ENCODE data around the gene TBCC. TPM values are rescaled to one million over a fixed set of nuclear protein-coding genes. Genes with fewer than 3 reads are reported as not detected.
"Not testable (repeated sequence)": the region's sequence is repeated elsewhere in the genome, so short reads cannot be mapped to it uniquely, and the experiment has no call there.

The TBCC gene
- total RNA-seq, 2 experiments from 2014 or later = 48.6 to 50.4 TPM

DNA sequence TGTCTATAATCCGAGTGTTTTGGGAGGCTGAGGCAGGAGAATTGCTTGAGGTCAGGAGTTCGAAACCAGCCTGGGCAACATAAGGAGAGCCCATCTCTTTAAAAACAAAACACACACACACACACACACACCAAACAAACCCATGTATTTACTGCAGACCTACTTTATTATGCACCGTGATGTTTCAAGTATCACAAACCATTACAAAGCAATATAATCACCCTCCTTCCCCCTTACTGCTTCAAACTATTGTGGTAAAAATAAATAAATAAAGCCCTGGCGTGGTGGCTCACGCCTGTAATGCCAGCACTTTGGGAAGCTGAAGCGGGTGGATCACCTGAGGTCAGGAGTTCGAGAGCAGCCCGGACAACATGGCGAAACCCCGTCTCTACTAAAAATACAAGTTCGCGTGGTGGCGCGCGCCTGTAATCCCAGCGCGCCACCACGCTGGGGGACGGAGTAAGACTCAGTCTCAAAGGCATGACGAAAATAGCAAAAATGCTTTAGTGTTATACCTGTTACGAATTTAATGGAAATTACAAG lies 1.5 kb downstream of the TBCC start:
- H3K4me1 Mint-ChIP-seq = peaks cover 21% of the 10 kb centered on the region
- peaks cover 17% of the 10 kb centered on the region for H3K36me3 Mint-ChIP-seq
- ATAC-seq (ENCODE audit: low read depth) = no peak
- H3K4me3 Mint-ChIP-seq = peak overlapping the region; percentile 100
- H3K27me3 Mint-ChIP-seq = no peaks in the 10 kb centered on the region
- H3K27ac Mint-ChIP-seq = peak overlapping the region; percentile 100
- no peaks in the 10 kb centered on the region for H3K9me3 Mint-ChIP-seq
- POLR2A ChIA-PET = interaction anchor here (0.9 to 8.0 kb wide), 7 partner anchors 15 to 181 kb away, joined by 3 to 450 read pairs (median 13); partner anchors contain the start of genes BICRAL, RPL7L1 and UBR2
- no peak for DNase-seq

DNA sequence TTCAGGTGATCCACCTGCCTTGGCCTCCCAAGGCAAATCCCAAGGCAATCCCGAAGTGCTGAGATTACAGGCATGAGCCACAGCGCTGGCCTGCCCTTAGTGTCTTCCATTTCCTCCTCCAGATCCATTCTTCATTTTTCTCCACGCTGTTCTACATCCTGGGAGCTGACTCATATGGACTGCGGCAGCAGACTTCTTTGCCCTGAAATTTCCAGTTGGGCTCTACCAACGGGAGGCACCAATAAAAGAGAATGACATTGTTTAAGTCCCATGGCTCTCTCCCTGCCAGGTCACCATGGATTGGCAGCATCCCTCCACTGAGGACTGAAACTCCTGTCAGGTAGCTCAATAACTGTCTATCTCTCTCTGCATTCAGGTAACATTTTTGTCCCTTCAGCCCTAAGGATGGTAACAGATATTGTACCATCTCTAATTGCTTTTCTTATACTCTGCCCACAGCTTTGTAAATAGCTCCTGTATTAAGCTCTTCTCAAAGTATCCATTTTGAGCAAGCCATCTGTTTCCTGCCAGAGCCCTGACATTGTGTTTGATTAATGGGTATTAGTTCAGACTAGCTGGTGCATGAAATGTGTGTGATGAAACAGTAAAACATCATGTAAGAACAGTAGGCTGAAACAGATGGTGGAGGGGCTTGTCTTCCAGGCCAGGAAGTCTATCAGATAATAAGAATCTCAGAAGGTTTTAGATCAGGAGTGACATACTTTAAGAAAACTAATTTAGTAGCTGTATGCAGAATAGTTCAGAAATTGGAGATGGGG lies 3.6 kb downstream of the TBCC start:
- Mint-ChIP-seq H3K27me3 (peaks cover 12% of the 10 kb centered on the region), H3K9me3 (no peaks in the 10 kb centered on the region), H3K4me1 (peaks cover 8% of the 10 kb centered on the region), H3K4me3 (peak overlapping the region; percentile 31), H3K36me3 (peaks cover 14% of the 10 kb centered on the region), H3K27ac (no peak overlapping the region)
- ATAC-seq (ENCODE audit: low read depth) (no peak), DNase-seq (no peak)
- POLR2A ChIA-PET = interaction anchor here (1.0 to 1.4 kb wide), 3 partner anchors 10 to 148 kb away, joined by 4 to 6 read pairs (median 5); partner anchors contain the start of gene BICRAL

DNA sequence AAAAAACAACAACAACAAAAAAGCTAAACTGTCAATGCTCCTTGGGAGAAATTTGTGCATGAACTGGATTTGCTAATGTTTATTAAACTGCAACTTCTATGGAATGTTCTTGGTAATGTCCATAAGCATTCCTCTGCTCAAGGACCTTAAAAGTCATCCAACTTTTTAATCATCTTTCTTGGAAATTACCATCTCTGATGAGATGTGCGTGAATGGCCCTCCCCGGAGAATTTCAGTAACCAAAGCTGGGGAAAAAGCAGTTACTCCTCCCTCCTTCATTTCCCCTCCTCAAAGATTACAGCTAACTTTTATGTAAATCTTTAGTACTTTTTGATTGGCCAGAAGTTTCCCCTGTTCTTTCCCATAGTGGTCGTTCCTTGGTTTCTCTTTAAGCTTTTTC lies 5.2 kb downstream of the TBCC start:
- no peak for DNase-seq
- Mint-ChIP-seq H3K4me1 (peaks cover 6% of the 10 kb centered on the region), H3K27me3 (peaks cover 14% of the 10 kb centered on the region), H3K27ac (no peak overlapping the region), H3K36me3 (peaks cover 11% of the 10 kb centered on the region), H3K4me3 (no peak overlapping the region), H3K9me3 (no peaks in the 10 kb centered on the region)
- ATAC-seq (ENCODE audit: low read depth) = no peak
- POLR2A ChIA-PET = interaction anchor here (0.7 kb wide), 3 partner anchors 19 to 133 kb away, joined by 3 to 7 read pairs (median 6); no protein-coding TSS in a partner anchor

DNA sequence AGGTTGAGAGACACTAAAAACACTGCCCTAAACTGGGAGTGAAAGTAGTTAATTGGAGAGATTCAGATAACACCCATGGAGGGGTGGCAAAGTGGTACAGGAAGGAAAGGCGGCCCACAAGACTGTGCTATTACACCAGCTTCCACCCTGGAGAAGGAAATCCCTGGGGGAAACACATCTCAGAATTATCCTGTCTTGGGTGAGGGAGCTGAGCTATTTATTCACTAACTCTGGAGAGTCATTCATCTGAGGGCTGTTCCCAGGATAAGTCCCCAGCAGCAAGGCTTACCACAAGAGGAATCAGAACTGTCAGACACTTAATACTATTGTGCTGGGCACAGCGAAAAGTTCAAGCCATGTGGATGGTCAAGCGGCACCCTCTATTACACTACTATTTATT lies 9.9 kb downstream of the TBCC start:
- H3K27ac Mint-ChIP-seq = no peak overlapping the region
- H3K9me3 Mint-ChIP-seq = peaks cover 3% of the 10 kb centered on the region
- no peaks in the 10 kb centered on the region for H3K4me1 Mint-ChIP-seq
- H3K4me3 Mint-ChIP-seq = no peak overlapping the region
- peaks cover 14% of the 10 kb centered on the region for H3K27me3 Mint-ChIP-seq
- no peaks in the 10 kb centered on the region for H3K36me3 Mint-ChIP-seq
- ATAC-seq (ENCODE audit: low read depth) = no peak
- no peak for DNase-seq
- POLR2A ChIA-PET = interaction anchor here (0.6 kb wide), 1 partner anchor 35 kb away, joined by 3 read pairs; no protein-coding TSS in a partner anchor

DNA sequence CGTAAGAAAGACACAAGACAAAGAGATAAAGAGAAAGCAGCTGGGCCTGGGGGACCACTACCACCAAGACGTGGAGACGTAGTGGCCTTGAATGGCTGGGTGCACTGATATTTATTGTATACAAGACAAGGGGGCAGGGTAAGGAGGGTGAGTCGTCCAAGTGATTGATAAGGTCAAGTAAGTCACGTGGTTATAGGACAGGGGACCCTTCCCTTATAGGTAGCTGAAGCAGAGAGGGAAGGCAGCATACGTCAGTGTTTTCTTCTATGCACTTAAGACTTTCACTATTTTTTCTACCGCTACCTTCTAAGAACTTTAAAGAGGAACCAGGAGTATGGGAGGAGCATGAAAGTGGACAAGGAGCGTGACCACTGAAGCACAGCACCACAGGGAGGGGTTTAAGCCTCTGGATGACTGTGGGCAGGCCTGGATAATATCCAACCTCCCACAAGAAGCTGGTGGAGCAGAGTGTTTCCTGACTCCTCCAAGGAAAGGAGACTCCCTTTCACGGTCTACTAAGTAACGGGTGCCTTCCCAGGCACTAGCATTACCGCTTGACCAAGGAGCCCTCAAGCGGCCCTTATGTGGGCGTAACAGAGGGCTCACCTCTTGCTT lies 11.9 kb downstream of the TBCC start:
- H3K27me3 Mint-ChIP-seq = peaks cover 13% of the 10 kb centered on the region
- H3K36me3 Mint-ChIP-seq; H3K27ac Mint-ChIP-seq; H3K9me3 Mint-ChIP-seq; H3K4me1 Mint-ChIP-seq; ATAC-seq (ENCODE audit: low read depth); DNase-seq; POLR2A ChIA-PET; H3K4me3 Mint-ChIP-seq: not testable (repeated sequence)

DNA sequence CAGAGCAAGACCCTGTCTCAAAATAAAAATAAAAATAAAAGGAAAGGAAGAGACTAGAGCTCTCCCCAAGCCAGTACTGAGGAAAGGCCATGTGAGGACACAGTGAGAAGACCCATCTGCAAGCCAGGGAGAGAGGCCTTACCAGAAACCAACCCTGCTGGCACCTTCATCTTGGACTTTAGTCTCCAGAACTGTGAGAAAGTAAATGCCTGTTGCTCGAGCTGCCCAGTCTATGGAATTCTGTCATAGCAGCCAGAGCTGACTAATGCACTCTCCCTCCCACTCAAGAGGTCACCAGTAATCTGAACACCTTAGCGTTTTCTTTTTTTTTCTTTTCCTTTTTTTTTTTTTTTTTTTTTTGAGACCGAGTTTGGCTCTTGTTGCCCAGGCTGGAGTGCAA lies 16.2 kb downstream of the TBCC start:
- Mint-ChIP-seq H3K27me3 (peaks cover 1% of the 10 kb centered on the region), H3K27ac (no peak overlapping the region), H3K9me3 (peaks cover 3% of the 10 kb centered on the region), H3K4me3 (no peak overlapping the region), H3K36me3 (no peaks in the 10 kb centered on the region), H3K4me1 (peaks cover 13% of the 10 kb centered on the region)
- no peak for DNase-seq
- POLR2A ChIA-PET = interaction anchor here (0.6 to 1.5 kb wide), 2 partner anchors 16 to 52 kb away, joined by 3 to 10 read pairs; partner anchors contain the start of genes BICRAL and TBCC
- no peak for ATAC-seq (ENCODE audit: low read depth)

DNA sequence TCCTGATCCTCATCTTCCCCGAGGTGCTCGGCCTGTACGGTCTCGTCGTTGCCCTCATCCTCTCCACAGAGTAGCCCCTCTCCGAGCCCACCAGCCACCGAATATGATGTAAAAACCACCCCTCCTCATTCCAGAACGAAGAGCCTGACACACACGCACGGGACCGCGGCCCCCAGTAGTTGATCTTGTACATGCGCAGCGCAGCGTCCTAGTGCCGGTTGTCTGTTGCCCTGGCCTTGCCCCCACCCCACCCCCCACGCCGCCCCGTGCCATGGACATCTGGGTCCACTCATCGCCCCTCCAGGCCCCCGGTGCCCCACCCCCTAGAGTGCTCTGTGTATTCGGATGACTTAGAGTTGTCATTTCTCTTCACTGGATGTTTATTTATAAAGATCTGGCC lies 18.3 kb downstream of the TBCC start:
- peaks cover 1% of the 10 kb centered on the region for H3K27me3 Mint-ChIP-seq
- H3K4me1 Mint-ChIP-seq = peaks cover 13% of the 10 kb centered on the region
- peaks cover 2% of the 10 kb centered on the region for H3K9me3 Mint-ChIP-seq
- no peaks in the 10 kb centered on the region for H3K36me3 Mint-ChIP-seq
- H3K27ac Mint-ChIP-seq = peak overlapping the region; percentile 88
- DNase-seq (no peak), ATAC-seq (ENCODE audit: low read depth) (no peak)
- POLR2A ChIA-PET = interaction anchor here (0.8 to 2.7 kb wide), 7 partner anchors 18 to 66 kb away, joined by 3 to 18 read pairs (median 6); partner anchors contain the start of genes BICRAL and TBCC
- H3K4me3 Mint-ChIP-seq = peak overlapping the region; percentile 89

DNA sequence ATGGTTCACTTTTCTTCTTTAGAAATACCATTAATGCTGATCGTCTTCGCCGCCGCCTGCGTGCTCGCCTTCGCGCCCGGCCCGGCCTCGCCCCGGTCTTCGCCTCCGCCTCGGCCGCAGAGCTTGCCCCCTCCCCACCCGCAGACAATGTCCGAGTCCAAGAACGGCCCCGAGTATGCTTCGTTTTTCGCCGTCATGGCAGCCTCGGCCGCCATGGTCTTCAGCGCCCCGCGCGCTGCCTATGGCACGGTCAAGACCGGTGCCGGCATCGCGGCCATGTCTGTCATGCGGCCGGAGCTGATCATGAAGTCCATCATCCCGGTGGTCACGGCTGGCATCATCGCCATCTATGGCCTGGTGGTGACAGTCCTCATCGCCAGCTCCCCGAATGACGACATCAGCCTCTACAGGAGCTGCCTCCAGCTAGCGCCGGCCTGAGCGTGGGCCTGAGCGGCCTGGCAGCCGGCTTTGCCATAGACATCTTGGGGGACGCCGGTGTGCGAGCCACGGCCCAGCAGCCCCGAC lies 18.8 kb downstream of the TBCC start:
- POLR2A ChIA-PET = interaction anchor here (0.6 to 2.7 kb wide), 13 partner anchors 18 to 163 kb away, joined by 3 to 18 read pairs (median 5); partner anchors contain the start of genes BICRAL, RPL7L1, TBCC and UBR2
- H3K27me3 Mint-ChIP-seq = peaks cover 1% of the 10 kb centered on the region
- no peaks in the 10 kb centered on the region for H3K36me3 Mint-ChIP-seq
- H3K4me1 Mint-ChIP-seq = peaks cover 13% of the 10 kb centered on the region
- ATAC-seq (ENCODE audit: low read depth) = no peak
- H3K27ac Mint-ChIP-seq = peak overlapping the region; percentile 88
- H3K4me3 Mint-ChIP-seq = peak overlapping the region; percentile 89
- no peaks in the 10 kb centered on the region for H3K9me3 Mint-ChIP-seq
- peak; percentile 52 for DNase-seq

DNA sequence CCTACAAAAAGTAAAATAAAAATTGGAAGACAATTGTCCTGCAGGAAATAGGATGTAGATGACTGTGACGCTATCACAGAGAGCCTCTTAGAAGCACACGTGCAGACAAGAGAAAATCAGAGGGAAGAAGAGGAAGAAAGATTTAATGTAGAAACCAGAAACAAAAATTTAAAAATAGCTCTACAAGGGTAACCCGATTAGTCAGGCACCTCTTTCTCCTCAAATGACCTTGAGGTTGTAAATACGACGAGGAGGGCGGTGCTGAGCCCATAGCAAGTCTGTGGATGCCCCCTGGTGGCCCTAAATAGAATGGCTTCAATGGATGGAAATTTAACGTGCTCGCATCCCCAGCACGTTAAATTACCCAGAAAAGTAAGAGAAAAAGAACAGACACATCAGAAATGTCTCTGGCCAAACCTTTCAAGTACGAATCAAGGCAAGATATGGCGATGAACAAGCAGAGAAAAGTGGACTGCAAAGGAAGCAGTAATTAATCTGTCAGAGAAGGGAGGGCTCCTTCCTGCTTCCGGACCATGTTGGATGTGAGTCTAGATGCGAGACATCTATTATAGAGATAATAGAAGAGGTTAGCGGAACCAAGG lies 19.3 kb downstream of the TBCC start:
- H3K4me3 Mint-ChIP-seq = peak overlapping the region; percentile 89
- peaks cover 1% of the 10 kb centered on the region for H3K27me3 Mint-ChIP-seq
- peak overlapping the region; percentile 88 for H3K27ac Mint-ChIP-seq
- peaks cover 13% of the 10 kb centered on the region for H3K4me1 Mint-ChIP-seq
- H3K9me3 Mint-ChIP-seq = no peaks in the 10 kb centered on the region
- ATAC-seq (ENCODE audit: low read depth) (peak; percentile 90), DNase-seq (peak; percentile 43)
- POLR2A ChIA-PET = interaction anchor here (0.6 to 2.7 kb wide), 20 partner anchors 10 to 163 kb away, joined by 3 to 18 read pairs (median 5); partner anchors contain the start of genes BICRAL, RPL7L1, TBCC and UBR2
- no peaks in the 10 kb centered on the region for H3K36me3 Mint-ChIP-seq

DNA sequence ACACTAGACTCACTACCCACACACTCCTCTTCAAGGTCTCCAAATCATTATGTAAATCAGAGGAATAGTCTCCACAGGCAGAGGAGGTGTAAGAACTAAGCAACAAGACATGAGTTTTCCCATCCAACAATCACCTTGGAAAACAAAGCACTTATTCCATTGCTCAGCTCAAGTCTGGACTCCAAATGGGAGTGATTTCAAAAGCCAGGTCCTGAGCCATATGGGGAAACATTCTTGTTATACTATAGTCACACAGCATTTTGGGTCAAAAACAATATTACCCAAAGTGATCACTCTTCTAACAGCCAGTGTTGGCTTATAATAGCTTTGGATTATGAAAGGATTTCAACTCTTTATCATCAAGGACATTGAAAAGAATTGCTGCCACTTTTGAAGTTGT lies 19.9 kb downstream of the TBCC start:
- H3K27ac Mint-ChIP-seq = peak overlapping the region; percentile 88
- peaks cover 13% of the 10 kb centered on the region for H3K4me1 Mint-ChIP-seq
- POLR2A ChIA-PET = interaction anchor here (0.6 to 2.7 kb wide), 17 partner anchors 9 to 164 kb away, joined by 3 to 18 read pairs (median 5); partner anchors contain the start of genes BICRAL, RPL7L1, TBCC and UBR2
- no peak for DNase-seq
- H3K9me3 Mint-ChIP-seq = no peaks in the 10 kb centered on the region
- no peaks in the 10 kb centered on the region for H3K36me3 Mint-ChIP-seq
- peaks cover 1% of the 10 kb centered on the region for H3K27me3 Mint-ChIP-seq
- H3K4me3 Mint-ChIP-seq = peak overlapping the region; percentile 89
- peak; percentile 5 for ATAC-seq (ENCODE audit: low read depth)

DNA sequence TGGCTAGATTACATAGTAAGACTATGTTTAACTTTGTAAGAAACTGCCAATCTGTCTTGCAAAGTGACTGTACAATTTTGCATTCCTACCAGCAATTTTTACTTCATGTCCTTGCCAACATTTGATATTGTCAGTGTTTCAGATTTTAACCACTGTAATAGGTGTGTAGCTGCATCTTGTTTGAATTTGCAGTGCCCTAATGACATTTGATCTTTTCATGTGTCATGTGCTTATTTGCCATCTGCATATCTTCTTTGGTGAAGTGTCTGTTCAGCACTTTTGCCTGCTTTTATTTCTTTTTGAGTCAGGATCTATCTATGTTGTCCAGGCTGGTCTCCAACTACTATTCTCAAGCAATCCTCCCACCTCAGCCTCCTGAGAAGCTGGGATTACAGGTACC lies 21.1 kb downstream of the TBCC start:
- Mint-ChIP-seq H3K4me3 (no peak overlapping the region), H3K27me3 (peaks cover 1% of the 10 kb centered on the region), H3K9me3 (no peaks in the 10 kb centered on the region), H3K27ac (no peak overlapping the region), H3K36me3 (no peaks in the 10 kb centered on the region), H3K4me1 (peaks cover 13% of the 10 kb centered on the region)
- no peak for ATAC-seq (ENCODE audit: low read depth)
- DNase-seq = no peak
- POLR2A ChIA-PET = interaction anchor here (2.7 kb wide), 1 partner anchor 33 kb away, joined by 12 read pairs; no protein-coding TSS in a partner anchor

DNA sequence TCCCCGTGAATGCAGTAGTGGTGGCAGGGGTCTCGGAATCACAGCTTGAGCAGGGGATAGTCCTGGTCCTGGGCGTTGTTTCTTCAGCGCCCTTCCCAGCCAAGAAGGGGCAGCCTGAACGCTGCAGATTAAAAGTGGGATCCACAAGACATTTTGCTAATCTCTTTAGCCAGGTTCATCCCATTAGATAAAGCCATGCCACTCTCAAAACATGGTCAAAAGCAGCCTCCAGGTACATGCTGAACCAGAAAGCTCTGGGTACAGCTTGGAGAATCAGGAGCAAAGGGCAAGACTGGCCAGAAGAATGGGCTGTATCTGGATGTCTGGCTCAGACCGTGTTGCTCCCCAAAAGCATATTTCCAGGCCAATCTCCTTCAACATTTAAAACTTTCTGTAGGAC lies 23.4 kb downstream of the TBCC start, which contains the start of gene PRPH2:
Gene PRPH2, minus strand, starts transcription at position 101 of the 400 bp plus-strand sequence. CDS start 263 bp downstream, outside the sequence.
- H3K27me3 Mint-ChIP-seq = peaks cover 2% of the 10 kb centered on the region
- no peaks in the 10 kb centered on the region for H3K9me3 Mint-ChIP-seq
- no peaks in the 10 kb centered on the region for H3K36me3 Mint-ChIP-seq
- POLR2A ChIA-PET = no interaction called here
- ATAC-seq (ENCODE audit: low read depth) (no peak), DNase-seq (no peak)
- no peak within 1 kb of the TSS for H3K27ac Mint-ChIP-seq
- H3K4me3 Mint-ChIP-seq = no peak within 1 kb of the TSS
- peaks cover 12% of the 10 kb centered on the region for H3K4me1 Mint-ChIP-seq
